K562 (cell line): ENCODE measurements around the gene PRSS56.

Experiments used
- CTCF ChIP-seq, 3 experiments: IDR thresholded peaks in 2 of 3; conservative IDR thresholded peaks in 1 of 3; 2 replicates each; pipeline ENCODE4 v1.5.1; 2011 to 2012; ENCODE audit warnings: low read length in 3 of 3, mild to moderate bottlenecking in 3 of 3, control low read depth in 2 of 3, improper control_type of control experiment in 1 of 3, inconsistent platforms in 1 of 3, low read depth in 1 of 3, mixed read lengths in 1 of 3, moderate library complexity in 1 of 3; ENCODE audit not compliant: insufficient read depth in 2 of 3
- EP300 ChIP-seq: IDR thresholded peaks from 2 replicates; pipeline ENCODE4 v1.6.1; 2012; ENCODE audit warnings: low read length, improper control_type of control experiment
- POLR2A ChIP-seq: fragments of 450-650 bp; conservative IDR thresholded peaks from 2 replicates; pipeline ENCODE4 v1.6.1; 2016
- TCF3 ChIP-seq: sonication (generic); formaldehyde crosslinking; IDR thresholded peaks from 2 replicates; pipeline ENCODE4 v1.4.0; 2020; ENCODE audit warnings: mild to moderate bottlenecking, missing genetic modification reagents
- ZNF274 ChIP-seq: IDR thresholded peaks from 2 replicates; pipeline ENCODE4 v1.6.1; 2011; ENCODE audit warnings: low read depth, mild to moderate bottlenecking, low read length, moderate library complexity, borderline replicate concordance
- ZNF778 ChIP-seq: fragments of 450-650 bp; formaldehyde crosslinking; IDR thresholded peaks from 2 replicates; pipeline ENCODE4 v1.4.0; 2020; ENCODE audit warnings: mild to moderate bottlenecking, moderate library complexity

GRCh38 chr2:232574674-232575403, 54.7 kb downstream of the PRSS56 start:
- no peak for TF ChIP-seq CTCF (IDR thresholded peaks at IDR 0.05 in 2 of 3, conservative IDR thresholded peaks at IDR 0.05 in 1 of 3; ENCODE audit: insufficient read depth in 2 of 3, low read depth in 1 of 3, low read length in 3 of 3)
- TF ChIP-seq TCF3 (CRISPR knock-in tag), result no peak
- no peak for TF ChIP-seq ZNF274
- TF ChIP-seq ZNF778 (CRISPR knock-in tag), result no peak
- no peak for TF ChIP-seq POLR2A
- TF ChIP-seq EP300, result no peak
